Myocyte (in vitro differentiated cells): Measurements from ENCODE around the gene TIMM8B. TPM values are rescaled to one million over a fixed set of nuclear protein-coding genes. Genes with fewer than 3 reads are reported as not detected.
A peak's percentile ranks its signal among the peaks of the same experiment; 100 is the strongest.
"Not testable (repeated sequence)": the region's sequence is repeated elsewhere in the genome, so short reads cannot be mapped to it uniquely, and the experiment has no call there.

Experiments
- DNase-seq: peaks from one replicate; pipeline ENCODE4 v3.0.0-alpha.2; 2012; ENCODE audit warnings: low read depth
- total RNA-seq: library from RNA; depleted of rRNA; stranded (reverse); fragments of >200 nt; gene quantifications from 2 replicates; pipeline ENCODE4 v1.2.3, GENCODE V29; 2014

Gene TIMM8B
- total RNA-seq, 1 donor from 2014 or later, result 62.6 TPM

DNA sequence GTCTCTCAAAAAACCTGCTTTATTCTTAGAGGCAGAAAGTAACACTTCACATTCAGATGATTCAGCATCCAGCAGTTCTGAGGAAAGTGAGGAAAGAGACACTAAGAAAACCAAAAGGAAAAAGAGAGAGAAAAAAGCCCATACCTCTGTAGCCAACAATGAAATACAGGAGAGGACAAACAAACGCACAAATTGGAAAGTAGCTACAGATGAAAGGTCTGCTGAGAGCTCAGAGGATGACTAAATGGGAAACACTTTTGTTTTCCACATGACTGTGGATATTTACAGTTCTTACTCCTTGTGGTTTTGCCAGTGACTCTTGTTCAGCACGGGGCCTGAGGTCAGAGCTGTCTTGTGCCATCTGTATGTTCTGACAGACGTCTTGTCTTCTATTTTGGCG is 3.8 kb downstream of the TIMM8B start:
- DNase-seq, result peak; percentile 92

DNA sequence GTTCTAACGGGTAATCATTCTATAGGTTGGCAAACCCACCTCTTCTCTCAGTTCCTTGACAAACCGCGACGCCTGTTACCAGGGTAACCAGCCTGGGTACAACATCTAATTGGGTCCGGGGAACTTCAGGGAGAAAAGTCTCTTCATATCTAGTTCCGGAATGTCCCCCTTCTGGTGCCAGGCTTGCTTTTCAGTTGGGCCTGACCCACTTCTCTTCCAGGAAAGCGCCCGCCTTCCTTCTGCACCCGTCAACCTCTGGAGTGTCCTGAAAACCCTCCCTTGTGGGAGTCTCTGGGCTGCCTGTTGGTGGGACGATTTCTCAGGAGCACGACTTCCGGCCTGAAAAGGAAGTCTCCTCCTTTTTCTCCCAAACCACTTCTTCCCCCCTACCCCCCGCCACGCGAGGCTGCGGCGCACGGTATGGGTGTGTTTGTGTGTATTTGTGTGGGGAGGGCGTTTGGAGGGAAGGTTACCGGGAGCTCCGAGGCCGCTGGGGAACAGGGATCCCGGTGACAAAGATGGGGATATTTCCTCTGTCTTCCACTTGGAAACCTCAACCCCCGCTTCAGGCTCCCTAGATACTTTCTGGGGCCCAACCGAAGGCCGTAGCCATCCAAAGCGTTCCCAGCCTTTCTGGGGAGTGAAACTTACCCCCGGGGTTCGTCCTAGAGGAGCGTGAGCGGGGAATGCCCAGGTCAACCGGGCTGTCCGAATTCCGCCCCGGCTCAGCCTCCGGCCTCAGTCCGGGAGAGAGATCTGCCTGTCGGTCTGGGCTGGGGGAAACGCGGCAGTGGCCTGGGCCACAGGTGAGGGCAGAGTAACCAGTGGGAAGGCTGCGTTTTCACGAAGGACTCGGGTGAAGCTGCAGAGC is 12.4 kb downstream of the TIMM8B start, which contains the start of the genes NKAPD1 and PIH1D2:
Gene NKAPD1, plus strand, starts transcription at position 359 of the 871 bp plus-strand sequence. CDS start 1,276 bp downstream, outside the sequence.
Gene PIH1D2, minus strand, starts transcription at position 77 of the 871 bp plus-strand sequence. CDS start 843 bp downstream, outside the sequence.
- peak; percentile 90 for DNase-seq

DNA sequence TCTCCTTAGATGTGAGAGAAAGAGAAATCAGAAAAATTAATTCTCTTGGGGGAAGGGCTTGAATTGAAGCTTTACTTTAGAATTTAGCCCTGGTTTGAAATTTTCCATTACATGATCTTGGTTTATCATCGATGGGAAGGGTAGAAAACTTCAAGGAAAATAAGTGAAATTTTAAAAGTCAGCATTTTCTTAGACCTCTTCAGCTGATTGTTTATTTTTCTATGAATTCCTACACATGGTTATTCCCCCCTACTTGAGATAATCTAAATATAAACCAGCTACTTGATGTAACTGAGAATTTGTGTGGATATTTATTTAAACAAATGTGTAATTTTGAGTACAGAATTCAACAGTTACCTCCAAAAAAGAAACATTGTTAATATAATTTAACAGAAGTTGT is 23.6 kb downstream of the TIMM8B start:
- no peak for DNase-seq

DNA sequence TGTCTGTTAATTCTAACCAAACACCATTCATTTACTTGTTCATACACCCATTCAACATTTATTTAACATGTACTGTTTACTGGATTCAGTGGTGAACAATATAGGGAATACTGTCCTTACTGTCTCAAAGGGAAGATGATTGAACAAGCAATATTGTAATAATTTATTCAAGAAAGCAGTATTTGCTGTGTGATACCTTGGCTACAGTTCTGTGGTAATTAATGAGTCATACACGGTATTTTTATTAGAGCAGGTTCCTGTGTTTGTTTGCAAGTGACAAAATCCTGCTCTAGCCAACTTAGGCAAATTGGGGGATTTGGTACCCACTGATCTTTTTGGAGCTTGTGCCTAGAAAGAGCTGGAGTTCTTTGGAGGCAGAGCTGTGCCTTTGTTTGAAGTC is 28.5 kb downstream of the TIMM8B start:
- DNase-seq, result no peak

DNA sequence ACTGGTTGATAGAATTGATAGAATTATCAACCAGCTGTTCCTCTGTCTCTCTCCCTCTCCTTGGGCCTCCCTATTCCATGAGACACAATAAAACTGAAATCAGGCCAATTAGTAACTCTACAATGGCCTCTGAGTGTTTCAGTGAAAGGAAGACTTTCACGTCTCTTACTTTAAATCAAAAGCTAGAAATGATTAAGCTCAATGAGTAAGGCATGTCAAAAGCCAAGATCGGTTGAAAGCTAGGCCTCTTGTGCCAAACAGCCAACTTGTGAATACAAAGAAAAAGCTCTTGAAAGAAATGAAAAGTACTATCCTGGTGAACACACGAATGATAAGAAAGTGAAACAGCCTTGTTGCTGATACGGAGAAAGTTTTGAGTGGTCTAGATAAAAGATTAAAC is 29.4 kb downstream of the TIMM8B start:
- no peak for DNase-seq

DNA sequence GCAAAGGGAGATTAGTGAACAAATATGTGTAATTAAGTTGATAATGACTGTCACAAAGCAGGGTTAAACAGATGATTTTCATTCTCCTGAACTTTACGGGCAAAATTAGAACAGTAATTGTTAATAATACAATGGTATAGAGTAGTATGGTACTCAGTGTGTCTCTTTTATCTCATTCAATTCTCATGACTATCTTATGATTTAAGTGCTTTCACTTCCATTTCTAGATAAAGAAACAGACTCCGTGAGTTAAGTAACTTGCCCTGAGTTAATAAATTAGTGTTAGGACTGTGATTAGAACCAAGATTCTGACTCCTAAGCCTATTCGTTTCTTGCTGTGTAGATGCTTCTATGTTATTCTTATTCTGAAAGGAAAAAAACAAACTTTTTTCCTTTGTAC is 34.8 kb downstream of the TIMM8B start:
- no peak for DNase-seq

DNA sequence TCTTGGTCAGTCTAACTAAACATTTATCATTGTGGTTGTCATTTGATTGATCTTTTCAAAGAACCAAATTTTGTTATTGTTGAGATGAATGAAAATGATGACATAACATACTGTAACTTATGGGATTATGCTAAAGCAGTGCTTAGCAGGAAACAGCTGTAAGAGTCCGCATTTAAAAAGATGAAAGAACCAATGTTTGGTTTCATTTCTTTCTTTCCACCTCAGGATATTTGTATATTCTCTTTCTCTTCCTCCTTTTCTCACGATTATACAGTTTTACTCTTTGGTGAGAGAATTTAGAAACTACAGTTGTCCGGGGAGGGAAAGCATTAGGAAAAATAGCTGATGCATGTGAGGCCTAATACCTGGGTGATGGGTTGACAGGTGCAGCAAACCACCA is 35.8 kb downstream of the TIMM8B start:
- DNase-seq, result no peak

DNA sequence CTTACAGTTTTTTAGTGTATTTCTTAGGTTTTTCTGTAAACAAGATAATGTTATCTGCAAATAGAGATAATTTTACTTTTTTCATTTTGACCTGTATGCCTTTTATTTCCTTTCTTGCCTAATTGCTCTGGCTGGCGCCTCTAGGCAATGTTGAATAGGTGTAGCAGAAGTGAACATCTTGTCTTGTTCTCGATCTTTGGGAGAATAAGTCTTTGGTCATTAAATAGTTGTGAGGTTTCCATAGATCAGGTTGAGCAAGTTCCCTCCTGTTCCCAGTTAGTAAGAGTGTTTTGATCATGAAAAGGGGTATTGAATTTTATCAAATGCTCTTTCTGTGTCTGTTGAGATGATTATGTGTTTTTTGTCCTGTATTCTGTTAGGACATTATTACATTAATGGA is 36.8 kb downstream of the TIMM8B start:
- no peak for DNase-seq

DNA sequence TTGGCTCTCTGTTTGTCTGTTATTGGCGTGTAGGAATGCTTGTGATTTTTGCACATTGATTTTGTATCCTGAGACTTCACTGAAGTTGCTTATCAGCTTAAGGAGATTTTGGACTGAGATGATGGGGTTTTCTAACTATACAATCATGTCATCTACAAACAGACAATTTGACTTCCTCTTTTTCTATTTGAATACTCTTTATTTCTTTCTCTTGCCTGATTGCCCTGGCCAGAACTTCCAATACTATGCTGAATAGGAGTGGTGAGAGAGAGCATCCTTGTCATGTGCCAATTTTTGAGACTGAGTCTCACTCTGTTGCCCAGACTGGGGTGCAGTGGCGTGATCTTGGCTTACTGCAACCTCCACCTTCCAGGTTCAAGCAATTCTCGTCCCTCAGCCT is 38.3 kb downstream of the TIMM8B start:
- not testable (repeated sequence) for DNase-seq

DNA sequence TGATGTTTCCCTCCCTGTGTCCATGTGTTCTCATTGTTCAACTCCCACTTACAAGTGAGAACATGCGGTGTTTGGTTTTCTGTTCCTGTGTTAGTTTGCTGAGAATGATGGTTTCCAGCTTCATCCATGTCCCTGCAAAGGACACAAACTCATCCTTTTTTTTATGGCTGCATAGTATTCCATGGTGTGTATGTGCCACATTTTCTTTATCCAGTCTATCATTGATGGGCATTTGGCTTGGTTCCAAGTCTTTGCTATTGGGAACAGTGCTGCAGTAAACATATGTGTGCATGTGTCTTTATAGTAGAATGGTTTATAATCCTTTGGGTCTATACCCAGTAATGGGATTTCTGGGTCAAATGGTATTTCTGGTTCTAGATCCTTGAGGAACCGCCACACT is 39.9 kb downstream of the TIMM8B start:
- DNase-seq, result not testable (repeated sequence)

DNA sequence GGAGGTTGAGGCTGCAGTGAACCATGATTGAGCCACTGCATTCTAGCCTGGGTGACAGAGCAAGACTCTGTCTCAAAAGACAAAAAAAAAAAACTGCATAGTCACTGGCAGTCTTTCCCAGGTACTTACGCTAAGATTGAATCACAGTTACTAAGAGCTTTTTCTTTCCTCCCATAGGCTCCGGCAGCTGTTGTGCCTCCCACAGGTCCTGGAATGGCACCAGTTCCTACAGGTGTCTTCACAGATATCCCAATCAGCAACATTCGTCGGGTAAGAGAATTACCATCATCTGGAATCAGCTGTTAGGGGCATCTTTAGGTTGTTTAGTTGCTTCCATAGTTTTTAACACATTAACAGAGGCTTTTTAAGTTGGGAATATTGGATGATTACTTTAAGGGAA is 41.6 kb downstream of the TIMM8B start:
- no peak for DNase-seq

DNA sequence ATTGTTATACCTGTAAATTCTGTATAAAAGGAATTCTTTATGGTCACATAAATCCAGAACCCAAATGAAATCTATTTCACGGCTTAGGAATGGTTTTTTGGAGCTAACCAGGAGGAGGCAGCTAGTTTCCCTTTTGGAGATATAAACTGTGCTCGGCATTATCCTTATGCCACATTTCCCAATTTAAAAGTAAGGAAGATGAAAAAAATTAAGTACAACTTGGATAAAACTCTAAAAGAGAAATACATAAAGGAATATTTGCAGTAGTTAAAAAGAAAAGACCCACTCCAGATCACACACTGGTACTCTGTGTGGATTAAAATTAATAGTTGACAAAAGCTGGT is 43.6 kb downstream of the TIMM8B start:
- DNase-seq, result no peak

DNA sequence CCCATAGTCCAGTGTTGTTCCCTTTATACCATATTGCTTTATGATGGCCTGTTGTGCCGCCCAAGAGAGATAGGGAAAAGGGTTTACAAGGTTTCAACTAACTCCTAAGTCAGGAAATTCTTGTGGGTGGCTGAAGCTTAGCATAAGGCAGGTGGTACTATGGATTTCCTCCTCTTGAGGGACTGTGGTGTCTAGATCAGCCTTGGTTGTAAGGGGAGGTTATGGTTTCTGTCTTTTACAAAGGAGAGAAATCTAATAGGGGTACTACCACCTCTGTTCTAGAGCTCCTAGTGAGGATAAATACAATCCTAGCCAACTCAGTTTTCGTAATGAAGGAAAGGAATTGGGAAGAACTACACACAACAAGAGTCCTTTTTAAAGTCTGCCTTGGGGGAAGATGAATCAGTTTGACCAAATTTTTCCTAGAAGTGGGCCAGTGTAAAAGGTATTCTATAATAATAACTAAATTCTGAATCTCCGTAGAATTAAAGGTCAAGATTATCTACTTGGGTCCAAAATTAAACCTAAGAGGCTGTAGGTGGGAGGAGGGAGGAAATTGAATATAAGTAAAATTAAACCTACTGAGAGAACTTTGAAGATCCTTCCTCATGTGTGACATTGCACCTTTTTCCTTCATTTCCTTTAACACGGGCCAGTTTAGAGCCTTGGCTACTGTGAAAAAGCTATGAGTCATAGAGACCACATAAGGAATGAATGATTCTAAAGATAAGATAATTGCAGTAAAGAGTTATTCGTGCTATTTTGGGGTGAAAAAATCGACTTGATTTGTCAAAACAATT is 44.2 kb downstream of the TIMM8B start:
- DNase-seq, result peak; percentile 23

DNA sequence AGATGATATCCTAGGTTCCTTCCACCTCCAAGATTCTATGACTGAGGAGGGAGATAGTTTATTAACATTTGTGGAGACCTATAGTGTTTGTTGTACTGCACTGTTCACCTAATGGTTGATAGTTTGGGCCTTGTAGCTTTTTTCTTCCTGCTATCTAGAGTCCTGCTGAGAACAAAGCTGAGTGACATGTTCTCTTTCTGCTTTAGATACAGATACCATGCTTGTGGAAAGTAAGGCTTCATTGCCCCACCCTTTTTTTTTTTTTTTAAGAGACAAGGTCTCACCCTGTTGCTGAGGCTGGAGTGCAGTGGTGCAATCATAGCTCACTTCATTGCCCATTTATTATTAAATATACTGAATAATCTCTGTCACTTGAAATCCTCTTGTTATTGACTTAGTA is 49.0 kb downstream of the TIMM8B start:
- no peak for DNase-seq

Other genes starting within 250 kb of the TIMM8B start
- gene ALG9, start 215.2 kb downstream of the TIMM8B start, total RNA-seq, result 27.8 and 33.0 TPM in 2 replicates
- 0.99 and 1.8 TPM in 2 replicates for gene FDXACB1, start 207.6 kb downstream of the TIMM8B start, total RNA-seq
- 25.7 and 33.1 TPM in 2 replicates for gene CFAP68, start 207.2 kb downstream of the TIMM8B start, total RNA-seq
- gene CRYAB, start 175.0 kb downstream of the TIMM8B start, total RNA-seq, result 182 and 268 TPM in 2 replicates
- gene HSPB2, start 174.0 kb downstream of the TIMM8B start, total RNA-seq, result 14.6 and 15.6 TPM in 2 replicates
- 0.70 and 1.7 TPM in 2 replicates for gene C11orf52, start 167.8 kb downstream of the TIMM8B start, total RNA-seq
- gene DIXDC1, start 149.4 kb downstream of the TIMM8B start, total RNA-seq, result 17.7 and 19.6 TPM in 2 replicates
- gene DLAT, start 61.3 kb downstream of the TIMM8B start, total RNA-seq, result 41.9 and 65.1 TPM in 2 replicates
- 1.1 and 1.5 TPM in 2 replicates for gene PIH1D2, start 12.7 kb downstream of the TIMM8B start, total RNA-seq
- gene NKAPD1, start 12.5 kb downstream of the TIMM8B start, total RNA-seq, result 20.6 and 29.3 TPM in 2 replicates
- gene SDHD, start 117 bp upstream of the TIMM8B start, total RNA-seq, result 107 and 123 TPM in 2 replicates
- gene IL18, start 77.3 kb upstream of the TIMM8B start, total RNA-seq, result not detected in 2 replicates
- not detected in 2 replicates for gene TEX12, start 80.6 kb upstream of the TIMM8B start, total RNA-seq
- 0.80 and 0.99 TPM in 2 replicates for gene BCO2, start 88.8 kb upstream of the TIMM8B start, total RNA-seq
- gene PTS, start 139.7 kb upstream of the TIMM8B start, total RNA-seq, result 27.9 and 32.8 TPM in 2 replicates
- not detected in 2 replicates for gene PLET1, start 174.1 kb upstream of the TIMM8B start, total RNA-seq